OCI-LY7 (cell line): ENCODE results near the gene KRT17. TPM values are rescaled to one million over a fixed set of nuclear protein-coding genes. Genes with fewer than 3 reads are reported as not detected.

Experiments
- BruUV-seq: library from RNA; stranded (reverse); fragments of 400-500 nt; replicated peaks from 2 replicates; lab custom pipeline; 2021; lab: Mats Ljungman, UMichigan
- CTCF ChIA-PET: fragments of 300-600 bp; sonication (Branson Sonifier 250); formaldehyde crosslinking; loops from one replicate; lab custom pipeline; 2022; ENCODE audit warnings: antibody characterized with exemption; ENCODE audit not compliant: unreplicated experiment; lab: Charles Lee
- POLR2A ChIA-PET: fragments of 300-600 bp; sonication (Branson Sonifier 250); formaldehyde crosslinking; loops from one replicate; lab custom pipeline; 2022; ENCODE audit warnings: antibody characterized with exemption; lab: Charles Lee
- DNase-seq: peaks from one replicate; pipeline ENCODE4 v3.0.0-alpha.2; 2015; ENCODE audit warnings: low spot score
- H2AFZ ChIP-seq: fragments of 200-600 bp; sonication (generic), shearing (Covaris generic); 2 replicates; pipeline ENCODE4 v1.6.1; 2014; ENCODE audit warnings: mild to moderate bottlenecking, antibody characterized with exemption, low read length, moderate library complexity
- H3K27ac ChIP-seq: fragments of 200-600 bp; sonication (generic); 2 replicates; pipeline ENCODE4 v1.5.1; 2014; ENCODE audit warnings: mixed run types, low read depth, mild to moderate bottlenecking, moderate library complexity, low read length, inconsistent platforms; ENCODE audit not compliant: poor library complexity, severe bottlenecking
- H3K36me3 ChIP-seq: fragments of 200-600 bp; sonication (generic); 2 replicates; pipeline ENCODE4 v1.6.1; 2014; ENCODE audit warnings: mild to moderate bottlenecking, antibody characterized with exemption, low read length, moderate library complexity, mixed read lengths; ENCODE audit not compliant: insufficient read depth
- H3K4me1 ChIP-seq: fragments of 200-600 bp; sonication (generic); 2 replicates; pipeline ENCODE4 v1.5.1; 2014; ENCODE audit warnings: mild to moderate bottlenecking, low read length; ENCODE audit not compliant: insufficient read depth, poor library complexity, severe bottlenecking
- H3K4me2 ChIP-seq: fragments of 200-600 bp; sonication (generic); 2 replicates; pipeline ENCODE4 v1.6.1; 2014; ENCODE audit warnings: mild to moderate bottlenecking, low read length
- H3K4me3 ChIP-seq: fragments of 200-600 bp; sonication (generic); 2 replicates; pipeline ENCODE4 v1.5.1; 2014; ENCODE audit warnings: mild to moderate bottlenecking, low read depth, low read length; ENCODE audit not compliant: poor library complexity, severe bottlenecking
- H3K79me2 ChIP-seq: fragments of 200-600 bp; sonication (generic); 2 replicates; pipeline ENCODE4 v1.6.1; 2016; ENCODE audit warnings: low read depth, mild to moderate bottlenecking, low read length, moderate library complexity, mixed read lengths; ENCODE audit not compliant: insufficient read depth
- H3K9me2 ChIP-seq: fragments of 200-600 bp; sonication (generic); 2 replicates; pipeline ENCODE4 v1.6.1; 2016; ENCODE audit warnings: mild to moderate bottlenecking, low read length, mixed read lengths; ENCODE audit not compliant: insufficient read depth
- H3K9me3 ChIP-seq: fragments of 200-600 bp; sonication (generic); 2 replicates; pipeline ENCODE4 v1.6.1; 2014; ENCODE audit warnings: mild to moderate bottlenecking, mixed run types, low read length, mixed read lengths
- H4K20me1 ChIP-seq: fragments of 200-600 bp; sonication (generic); 2 replicates; pipeline ENCODE4 v1.6.1; 2014; ENCODE audit warnings: mild to moderate bottlenecking, antibody characterized with exemption, low read length, moderate library complexity, mixed read lengths; ENCODE audit not compliant: insufficient read depth
- EZH2phosphoT487 ChIP-seq: fragments of 200-600 bp; sonication (generic); IDR thresholded peaks from 2 replicates; pipeline ENCODE4 v1.6.1; 2018; ENCODE audit warnings: low read depth, borderline replicate concordance, mild to moderate bottlenecking, mixed run types, antibody characterized with exemption, low read length, moderate library complexity, mixed read lengths
- intact Hi-C: fragments of 100-400 bp; cut with micrococcal nuclease; formaldehyde crosslinking; loops from one replicate; pipeline ENCODE4 v1.10.0; 2022; ENCODE audit not compliant: unreplicated experiment
- total RNA-seq, 2 experiments: library from RNA; depleted of rRNA in 1 of 2; stranded (reverse); fragments of >200 nt in 1 of 2; shearing (Covaris generic) in 1 of 2; gene quantifications; 2 replicates each; pipeline ENCODE4 v1.2.3, GENCODE V29; 2014 to 2022
- TF ChIP-seq, protein P1 (sequence below): fragments of 200-600 bp; sonication (generic); conservative IDR thresholded peaks from 2 replicates; pipeline ENCODE4 v1.5.1; 2014; ENCODE audit warnings: mild to moderate bottlenecking, antibody characterized with exemption, low read length, moderate library complexity, mixed read lengths

The KRT17 gene
- total RNA-seq, 2 experiments from 2014 or later: 2.1 TPM; not detected in 1

GRCh38 chr17:41653421-41653820 is 29.0 kb upstream of the KRT17 start:
- Histone ChIP-seq H2AFZ (no peak overlapping the region), H4K20me1 (no peaks in the 10 kb centered on the region), H3K9me3 (no peaks in the 10 kb centered on the region), H3K4me3 (no peak overlapping the region), H3K4me2 (no peak overlapping the region), H3K36me3 (no peaks in the 10 kb centered on the region), H3K9me2 (no peaks in the 10 kb centered on the region), H3K4me1 (peaks cover 5% of the 10 kb centered on the region), H3K27ac (no peak overlapping the region), H3K79me2 (no peaks in the 10 kb centered on the region)
- ChIA-PET POLR2A (interaction anchor here (1.0 kb wide), 1 partner anchor 36 kb away, joined by 3 read pairs; no protein-coding TSS in a partner anchor), CTCF (no interaction called here)
- intact Hi-C loops: no loop called here
- no TSS peak for BruUV-seq
- no peak for DNase-seq
- TF ChIP-seq, protein P1, sequence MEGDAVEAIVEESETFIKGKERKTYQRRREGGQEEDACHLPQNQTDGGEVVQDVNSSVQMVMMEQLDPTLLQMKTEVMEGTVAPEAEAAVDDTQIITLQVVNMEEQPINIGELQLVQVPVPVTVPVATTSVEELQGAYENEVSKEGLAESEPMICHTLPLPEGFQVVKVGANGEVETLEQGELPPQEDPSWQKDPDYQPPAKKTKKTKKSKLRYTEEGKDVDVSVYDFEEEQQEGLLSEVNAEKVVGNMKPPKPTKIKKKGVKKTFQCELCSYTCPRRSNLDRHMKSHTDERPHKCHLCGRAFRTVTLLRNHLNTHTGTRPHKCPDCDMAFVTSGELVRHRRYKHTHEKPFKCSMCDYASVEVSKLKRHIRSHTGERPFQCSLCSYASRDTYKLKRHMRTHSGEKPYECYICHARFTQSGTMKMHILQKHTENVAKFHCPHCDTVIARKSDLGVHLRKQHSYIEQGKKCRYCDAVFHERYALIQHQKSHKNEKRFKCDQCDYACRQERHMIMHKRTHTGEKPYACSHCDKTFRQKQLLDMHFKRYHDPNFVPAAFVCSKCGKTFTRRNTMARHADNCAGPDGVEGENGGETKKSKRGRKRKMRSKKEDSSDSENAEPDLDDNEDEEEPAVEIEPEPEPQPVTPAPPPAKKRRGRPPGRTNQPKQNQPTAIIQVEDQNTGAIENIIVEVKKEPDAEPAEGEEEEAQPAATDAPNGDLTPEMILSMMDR: no peak
- no peak for TF ChIP-seq EZH2phosphoT487

DNA sequence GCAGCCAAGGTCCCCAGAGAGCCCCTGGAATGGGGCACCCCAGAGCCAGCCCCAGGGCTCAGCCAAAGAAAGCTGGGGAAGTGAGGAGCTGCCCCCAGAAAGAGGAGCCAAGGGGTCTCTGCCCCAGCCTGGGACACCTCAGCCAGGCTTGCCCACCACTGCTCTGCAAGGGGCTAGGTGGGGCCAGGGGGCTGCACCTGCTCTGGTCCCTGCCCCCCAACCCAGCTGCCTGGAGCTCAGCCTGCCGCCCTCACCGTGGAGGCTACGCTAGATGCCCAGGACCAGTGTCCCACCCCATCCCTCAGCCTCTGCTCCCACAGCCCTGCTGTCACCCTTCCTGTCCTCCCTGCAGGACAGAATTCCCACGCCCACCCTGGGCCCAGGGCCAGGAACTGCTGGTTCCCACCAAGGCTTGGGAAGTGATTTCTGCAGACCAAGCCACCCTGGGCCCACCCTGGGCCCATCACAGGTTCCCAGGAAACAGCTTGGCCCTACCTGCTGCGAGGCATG is 28.1 kb upstream of the KRT17 start:
- H3K4me2 ChIP-seq: no peak overlapping the region
- BruUV-seq: no TSS peak

More for the DNA sequence above, 28.1 kb upstream of the KRT17 start:
- H4K20me1 ChIP-seq: no peaks in the 10 kb centered on the region
- H3K79me2 ChIP-seq: no peaks in the 10 kb centered on the region
- H3K9me3 ChIP-seq: no peaks in the 10 kb centered on the region
- H3K36me3 ChIP-seq: no peaks in the 10 kb centered on the region
- ChIA-PET POLR2A (no interaction called here), CTCF (interaction anchor here (1.0 kb wide), 1 partner anchor 10 kb away, joined by 4 read pairs; no protein-coding TSS in a partner anchor)
- H3K4me3 ChIP-seq: no peak overlapping the region
- H3K9me2 ChIP-seq: no peaks in the 10 kb centered on the region
- intact Hi-C loops: no loop called here
- H3K4me1 ChIP-seq: peaks cover 10% of the 10 kb centered on the region
- no peak for DNase-seq
- H2AFZ ChIP-seq: no peak overlapping the region
- no peak for TF ChIP-seq EZH2phosphoT487
- TF ChIP-seq, protein P1: no peak
- H3K27ac ChIP-seq: no peak overlapping the region
